ENCODE data around the gene HS1BP3. TPM values are rescaled to one million over a fixed set of nuclear protein-coding genes. Genes with fewer than 3 reads are reported as not detected.

Gene HS1BP3
- total RNA-seq, 5 donors from 2014 or later (not counting 1 experiment from before 2014, with no cell fraction given) = 11.1 to 20.7 (median 17.2) TPM

- Histone ChIP-seq H3K4me1 (ENCODE audit: control insufficient read depth in 1 of 2, extremely low read depth in 1 of 2, insufficient read depth in 2 of 2, low read length in 2 of 2) (peaks cover 4 to 35% of the 10 kb centered on the region in 2 experiments), H3K27me3 (replicated peaks in 1 of 2; ENCODE audit: control insufficient read depth in 2 of 2, extremely low read depth in 1 of 2, insufficient read depth in 2 of 2, low read length in 1 of 2) (no peaks in the 10 kb centered on the region), H3K9me3 (no peaks in the 10 kb centered on the region), H3K4me3 (ENCODE audit: control insufficient read depth in 1 of 2, extremely low read depth in 1 of 2, low read length in 1 of 2) (no peak overlapping the region), H3K36me3 (ENCODE audit: control insufficient read depth in 2 of 2, extremely low read depth in 1 of 2, insufficient read depth in 1 of 2, low read length in 1 of 2) (peaks cover 0 to 21% of the 10 kb centered on the region in 2 donors), H3K27ac (ENCODE audit: low read length) (no peak overlapping the region)
- ATAC-seq (replicated peaks in 1 of 4) (no peak), DNase-seq (no peak)
- 94% methylated on average over 2 of the region's 3 CpGs for WGBS (ENCODE audit: insufficient coverage)
- H3K27ac Mint-ChIP-seq = no peak overlapping the region
- no peaks in the 10 kb centered on the region for H3K27me3 Mint-ChIP-seq
- H3K9me3 Mint-ChIP-seq = no peaks in the 10 kb centered on the region
- CTCF ChIA-PET = interaction anchor here (1.0 to 2.0 kb wide), 3 partner anchors 9 to 234 kb away, joined by 3 to 10 read pairs (median 5); no protein-coding TSS in a partner anchor
- H3K4me3 Mint-ChIP-seq = no peak overlapping the region
- POLR2A ChIA-PET = interaction anchor here in 1 of 2 donors (0.8 to 1.0 kb wide), 2 partner anchors 200 to 205 kb away, joined by 3 read pairs; partner anchors contain the start of gene RHOB
- H3K4me1 Mint-ChIP-seq = peaks cover 42% of the 10 kb centered on the region in 3 donors
- H3K36me3 Mint-ChIP-seq = peaks cover 18% of the 10 kb centered on the region
These were observed 3.7 kb downstream of the HS1BP3 start for GRCh38 chr2:20647211-20647610.

DNA sequence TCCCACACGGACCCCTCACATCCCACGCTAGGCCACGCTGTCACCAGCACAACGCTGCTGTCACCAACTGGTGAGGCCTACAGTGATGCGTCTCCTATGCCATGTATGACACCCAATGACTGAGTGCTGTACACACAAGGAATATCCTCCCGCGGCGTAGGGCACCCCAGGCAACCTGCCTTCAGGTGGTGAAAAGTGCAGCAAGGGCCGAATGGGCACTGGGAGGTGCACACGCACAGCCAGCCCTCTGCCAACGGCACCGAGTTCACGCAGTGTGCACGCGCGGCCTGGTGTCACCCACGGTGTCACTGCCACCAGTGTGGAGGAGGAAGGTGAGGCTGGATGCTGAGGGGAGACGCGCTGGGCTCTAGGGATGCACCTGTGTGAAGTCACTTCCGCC, 4.5 kb downstream of the HS1BP3 start:
- DNase-seq (no peak), ATAC-seq (replicated peaks in 1 of 4) (no peak)
- Mint-ChIP-seq H3K4me1 (peaks cover 36 to 42% (median 37%) of the 10 kb centered on the region in 3 donors), H3K4me3 (no peak overlapping the region), H3K9me3 (no peaks in the 10 kb centered on the region), H3K36me3 (peaks cover 25% of the 10 kb centered on the region), H3K27ac (no peak overlapping the region), H3K27me3 (no peaks in the 10 kb centered on the region)
- Histone ChIP-seq H3K9me3 (no peaks in the 10 kb centered on the region), H3K27ac (ENCODE audit: low read length) (no peak overlapping the region), H3K36me3 (ENCODE audit: control insufficient read depth in 2 of 2, extremely low read depth in 1 of 2, insufficient read depth in 1 of 2, low read length in 1 of 2) (peaks cover 0 to 23% of the 10 kb centered on the region in 2 donors), H3K27me3 (replicated peaks in 1 of 2; ENCODE audit: control insufficient read depth in 2 of 2, extremely low read depth in 1 of 2, insufficient read depth in 2 of 2, low read length in 1 of 2) (no peaks in the 10 kb centered on the region), H3K4me1 (ENCODE audit: control insufficient read depth in 1 of 2, extremely low read depth in 1 of 2, insufficient read depth in 2 of 2, low read length in 2 of 2) (peaks cover 4 to 33% of the 10 kb centered on the region in 2 experiments), H3K4me3 (ENCODE audit: control insufficient read depth in 1 of 2, extremely low read depth in 1 of 2, low read length in 1 of 2) (no peak overlapping the region)
- POLR2A ChIA-PET = interaction anchor here in 1 of 2 donors (0.8 to 1.0 kb wide), 2 partner anchors 199 to 204 kb away, joined by 3 read pairs; partner anchors contain the start of gene RHOB
- 86% methylated on average over 9 of the region's 20 CpGs for WGBS (ENCODE audit: insufficient coverage)
- CTCF ChIA-PET = interaction anchor here (1.0 to 2.0 kb wide), 3 partner anchors 8 to 233 kb away, joined by 3 to 10 read pairs (median 5); no protein-coding TSS in a partner anchor

DNA sequence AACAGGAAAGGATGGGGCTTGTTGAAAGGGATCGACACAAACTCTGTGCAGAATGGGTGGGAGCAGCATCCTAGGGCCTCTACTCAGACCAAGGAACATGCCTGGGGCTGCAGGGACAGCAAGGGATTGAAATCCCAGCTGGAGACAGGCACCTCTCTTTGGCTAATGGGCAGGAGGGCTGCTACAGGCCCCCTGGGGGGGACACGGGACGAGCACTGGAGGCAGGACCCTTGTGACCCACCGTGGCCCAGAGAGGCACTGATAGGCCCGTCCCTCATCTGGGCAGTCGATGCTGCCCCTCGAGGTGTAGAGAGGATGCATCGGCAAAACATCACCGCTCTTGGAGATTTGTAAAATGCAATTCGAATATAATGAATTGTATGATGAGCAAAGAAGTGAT, 5.1 kb downstream of the HS1BP3 start:
- peaks cover 2 to 24% of the 10 kb centered on the region in 2 donors for H3K36me3 ChIP-seq (ENCODE audit: control insufficient read depth in 2 of 2, extremely low read depth in 1 of 2, insufficient read depth in 1 of 2, low read length in 1 of 2)
- H3K4me3 Mint-ChIP-seq = no peak overlapping the region
- no peak overlapping the region for H3K27ac Mint-ChIP-seq
- no peaks in the 10 kb centered on the region for H3K9me3 ChIP-seq
- POLR2A ChIA-PET = no interaction called here
- H3K27me3 Mint-ChIP-seq = no peaks in the 10 kb centered on the region
- ATAC-seq (replicated peaks in 1 of 4) = no peak
- DNase-seq = no peak
- WGBS (ENCODE audit: insufficient coverage) = 94% methylated on average over 7 of the region's 10 CpGs
- H3K36me3 Mint-ChIP-seq = peaks cover 30% of the 10 kb centered on the region
- CTCF ChIA-PET = interaction anchor here in 1 of 2 donors (2.0 kb wide), 1 partner anchor 202 kb away, joined by 10 read pairs; no protein-coding TSS in a partner anchor
- peaks cover 4 to 30% of the 10 kb centered on the region in 2 experiments for H3K4me1 ChIP-seq (ENCODE audit: control insufficient read depth in 1 of 2, extremely low read depth in 1 of 2, insufficient read depth in 2 of 2, low read length in 2 of 2)
- H3K27me3 ChIP-seq (replicated peaks in 1 of 2; ENCODE audit: control insufficient read depth in 2 of 2, extremely low read depth in 1 of 2, insufficient read depth in 2 of 2, low read length in 1 of 2) = no peaks in the 10 kb centered on the region
- no peak overlapping the region for H3K4me3 ChIP-seq (ENCODE audit: control insufficient read depth in 1 of 2, extremely low read depth in 1 of 2, low read length in 1 of 2)
- no peak overlapping the region for H3K27ac ChIP-seq (ENCODE audit: low read length)
- H3K9me3 Mint-ChIP-seq = no peaks in the 10 kb centered on the region
- peaks cover 32 to 38% (median 33%) of the 10 kb centered on the region in 3 donors for H3K4me1 Mint-ChIP-seq

DNA sequence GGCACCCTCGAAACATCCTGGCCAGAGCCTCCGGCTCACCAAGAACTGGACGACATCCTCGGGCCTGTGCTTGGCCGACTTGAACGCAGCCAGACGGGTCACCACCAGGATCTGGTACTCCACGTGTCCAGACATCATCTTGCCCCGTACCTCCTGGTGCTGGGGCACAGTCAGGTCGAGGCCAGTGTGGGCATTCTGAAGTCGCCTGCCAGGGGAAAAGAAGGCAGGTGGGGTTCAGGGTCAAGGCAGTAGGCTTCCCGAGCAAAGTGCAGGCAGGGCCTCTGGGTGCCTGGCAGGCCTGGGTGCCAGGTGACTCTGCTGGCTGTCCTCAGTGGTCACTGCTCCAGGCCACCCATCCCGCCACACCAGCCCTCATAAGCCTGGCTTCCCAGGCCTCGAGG, 5.6 kb downstream of the HS1BP3 start:
- WGBS (ENCODE audit: insufficient coverage) = 95% methylated on average over 10 of the region's 14 CpGs
- no peaks in the 10 kb centered on the region for H3K9me3 Mint-ChIP-seq
- POLR2A ChIA-PET = no interaction called here
- H3K4me1 Mint-ChIP-seq = peaks cover 30 to 35% (median 31%) of the 10 kb centered on the region in 3 donors
- Histone ChIP-seq H3K4me3 (ENCODE audit: control insufficient read depth in 1 of 2, extremely low read depth in 1 of 2, low read length in 1 of 2) (no peak overlapping the region), H3K27ac (ENCODE audit: low read length) (no peak overlapping the region), H3K4me1 (ENCODE audit: control insufficient read depth in 1 of 2, extremely low read depth in 1 of 2, insufficient read depth in 2 of 2, low read length in 2 of 2) (peaks cover 4 to 26% of the 10 kb centered on the region in 2 experiments), H3K27me3 (replicated peaks in 1 of 2; ENCODE audit: control insufficient read depth in 2 of 2, extremely low read depth in 1 of 2, insufficient read depth in 2 of 2, low read length in 1 of 2) (no peaks in the 10 kb centered on the region), H3K9me3 (no peaks in the 10 kb centered on the region), H3K36me3 (ENCODE audit: control insufficient read depth in 2 of 2, extremely low read depth in 1 of 2, insufficient read depth in 1 of 2, low read length in 1 of 2) (peaks cover 2 to 24% of the 10 kb centered on the region in 2 donors)
- H3K4me3 Mint-ChIP-seq = no peak overlapping the region
- H3K36me3 Mint-ChIP-seq = peaks cover 30% of the 10 kb centered on the region
- no peak overlapping the region for H3K27ac Mint-ChIP-seq
- DNase-seq (no peak), ATAC-seq (replicated peaks in 1 of 4) (no peak)
- no peaks in the 10 kb centered on the region for H3K27me3 Mint-ChIP-seq
- CTCF ChIA-PET = interaction anchor here in 1 of 2 donors (2.0 kb wide), 1 partner anchor 201 kb away, joined by 10 read pairs; no protein-coding TSS in a partner anchor

- no peak overlapping the region for H3K27ac Mint-ChIP-seq
- H3K4me3 Mint-ChIP-seq = no peak overlapping the region
- no peak overlapping the region for H3K27ac ChIP-seq (ENCODE audit: low read length)
- H3K9me3 ChIP-seq = no peaks in the 10 kb centered on the region
- H3K27me3 ChIP-seq (replicated peaks in 1 of 2; ENCODE audit: control insufficient read depth in 2 of 2, extremely low read depth in 1 of 2, insufficient read depth in 2 of 2, low read length in 1 of 2) = no peaks in the 10 kb centered on the region
- no peak overlapping the region for H3K4me3 ChIP-seq (ENCODE audit: control insufficient read depth in 1 of 2, extremely low read depth in 1 of 2, low read length in 1 of 2)
- WGBS (ENCODE audit: insufficient coverage) = 80% methylated on average over 1 of the region's 3 CpGs
- ATAC-seq (replicated peaks in 1 of 4) = no peak
- peaks cover 7 to 35% of the 10 kb centered on the region in 2 donors for H3K36me3 ChIP-seq (ENCODE audit: control insufficient read depth in 2 of 2, extremely low read depth in 1 of 2, insufficient read depth in 1 of 2, low read length in 1 of 2)
- CTCF ChIA-PET = interaction anchor here (1.0 to 3.3 kb wide), 8 partner anchors 17 to 317 kb away, joined by 3 to 27 read pairs (median 6); partner anchors contain the start of gene RHOB (in 1 of the 2)
- peaks cover 16 to 23% (median 19%) of the 10 kb centered on the region in 3 donors for H3K4me1 Mint-ChIP-seq
- no peaks in the 10 kb centered on the region for H3K27me3 Mint-ChIP-seq
- POLR2A ChIA-PET = interaction anchor here in 1 of 2 donors (1.0 kb wide), 1 partner anchor 197 kb away, joined by 5 read pairs; the partner anchor contains the start of gene RHOB
- no peaks in the 10 kb centered on the region for H3K9me3 Mint-ChIP-seq
- no peak for DNase-seq
- H3K36me3 Mint-ChIP-seq = peaks cover 34% of the 10 kb centered on the region
- H3K4me1 ChIP-seq (ENCODE audit: control insufficient read depth in 1 of 2, extremely low read depth in 1 of 2, insufficient read depth in 2 of 2, low read length in 2 of 2) = peaks cover 0 to 12% of the 10 kb centered on the region in 2 experiments
These were observed 7.1 kb downstream of the HS1BP3 start for GRCh38 chr2:20643826-20644225.

- CTCF ChIA-PET = interaction anchor here (0.6 to 3.3 kb wide), 17 partner anchors 7 to 628 kb away, joined by 3 to 27 read pairs (median 5); partner anchors contain the start of gene RHOB (in 1 of the 2)
- Histone ChIP-seq H3K27ac (ENCODE audit: low read length) (no peak overlapping the region), H3K36me3 (ENCODE audit: control insufficient read depth in 2 of 2, extremely low read depth in 1 of 2, insufficient read depth in 1 of 2, low read length in 1 of 2) (peaks cover 7 to 41% of the 10 kb centered on the region in 2 donors), H3K4me3 (ENCODE audit: control insufficient read depth in 1 of 2, extremely low read depth in 1 of 2, low read length in 1 of 2) (no peak overlapping the region), H3K27me3 (replicated peaks in 1 of 2; ENCODE audit: control insufficient read depth in 2 of 2, extremely low read depth in 1 of 2, insufficient read depth in 2 of 2, low read length in 1 of 2) (no peaks in the 10 kb centered on the region), H3K4me1 (ENCODE audit: control insufficient read depth in 1 of 2, extremely low read depth in 1 of 2, insufficient read depth in 2 of 2, low read length in 2 of 2) (peaks cover 0 to 10% of the 10 kb centered on the region in 2 experiments), H3K9me3 (no peaks in the 10 kb centered on the region)
- Mint-ChIP-seq H3K27ac (no peak overlapping the region), H3K36me3 (peaks cover 34% of the 10 kb centered on the region), H3K9me3 (no peaks in the 10 kb centered on the region), H3K4me1 (peaks cover 8 to 16% (median 13%) of the 10 kb centered on the region in 3 donors), H3K4me3 (no peak overlapping the region), H3K27me3 (no peaks in the 10 kb centered on the region)
- POLR2A ChIA-PET = interaction anchor here in 1 of 2 donors (1.0 kb wide), 1 partner anchor 196 kb away, joined by 5 read pairs; the partner anchor contains the start of gene RHOB
- 100% methylated on average over 3 of the region's 7 CpGs for WGBS (ENCODE audit: insufficient coverage)
- DNase-seq (no peak), ATAC-seq (replicated peaks in 1 of 4) (no peak)
These were observed 7.8 kb downstream of the HS1BP3 start for GRCh38 chr2:20643060-20643459.

Measured in T-cell (primary cell).